GM18909 (cell line): ENCODE results near the gene MYO18B.

Source experiments
- ATAC-seq: cut with Tn5 transposase; IDR thresholded peaks from one replicate; pipeline ENCODE4 v1.9.1; 2021; ENCODE audit warnings: mild to moderate bottlenecking; ENCODE audit not compliant: unreplicated experiment, poor library complexity

The MYO18B gene

DNA sequence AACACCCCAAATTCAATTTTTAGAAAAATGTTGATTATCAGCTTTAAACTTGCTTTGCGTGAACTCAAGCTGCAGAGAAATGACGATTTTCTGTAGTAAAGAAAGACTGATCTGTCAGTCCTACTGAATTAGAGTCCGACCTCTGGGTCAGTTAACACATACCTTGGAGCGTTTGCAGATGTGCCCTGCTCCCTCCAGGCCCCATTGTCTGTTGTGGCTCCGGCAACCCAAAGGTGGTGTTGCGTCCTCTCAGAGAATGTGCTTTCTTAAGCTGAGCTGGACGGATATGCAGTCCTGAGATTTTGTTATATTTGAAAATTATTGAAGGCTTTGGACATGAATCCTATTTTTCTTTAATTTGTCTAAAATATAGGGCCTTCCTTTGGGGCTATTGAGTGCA, 31.5 kb upstream of the MYO18B start:
- ATAC-seq = no peak

DNA sequence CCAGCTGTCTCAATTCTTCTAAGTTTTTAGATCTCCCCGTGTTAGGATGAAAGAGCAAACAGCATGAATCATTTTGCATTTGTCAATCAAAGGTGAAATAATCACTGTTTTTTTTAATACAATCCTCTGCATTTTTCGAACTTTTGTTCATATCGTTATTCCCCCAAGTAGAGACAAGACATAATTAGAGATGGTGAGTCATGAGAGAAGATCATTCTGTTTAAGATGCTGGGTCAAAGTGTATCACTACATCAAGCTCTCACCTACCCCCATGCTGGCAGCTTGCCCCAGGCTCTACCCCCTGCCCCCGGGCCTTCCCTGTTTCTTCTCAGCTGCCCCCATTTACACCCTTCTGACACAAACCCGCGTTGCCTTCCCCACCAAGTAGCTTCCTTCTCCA, 30.5 kb upstream of the MYO18B start:
- no peak for ATAC-seq

DNA sequence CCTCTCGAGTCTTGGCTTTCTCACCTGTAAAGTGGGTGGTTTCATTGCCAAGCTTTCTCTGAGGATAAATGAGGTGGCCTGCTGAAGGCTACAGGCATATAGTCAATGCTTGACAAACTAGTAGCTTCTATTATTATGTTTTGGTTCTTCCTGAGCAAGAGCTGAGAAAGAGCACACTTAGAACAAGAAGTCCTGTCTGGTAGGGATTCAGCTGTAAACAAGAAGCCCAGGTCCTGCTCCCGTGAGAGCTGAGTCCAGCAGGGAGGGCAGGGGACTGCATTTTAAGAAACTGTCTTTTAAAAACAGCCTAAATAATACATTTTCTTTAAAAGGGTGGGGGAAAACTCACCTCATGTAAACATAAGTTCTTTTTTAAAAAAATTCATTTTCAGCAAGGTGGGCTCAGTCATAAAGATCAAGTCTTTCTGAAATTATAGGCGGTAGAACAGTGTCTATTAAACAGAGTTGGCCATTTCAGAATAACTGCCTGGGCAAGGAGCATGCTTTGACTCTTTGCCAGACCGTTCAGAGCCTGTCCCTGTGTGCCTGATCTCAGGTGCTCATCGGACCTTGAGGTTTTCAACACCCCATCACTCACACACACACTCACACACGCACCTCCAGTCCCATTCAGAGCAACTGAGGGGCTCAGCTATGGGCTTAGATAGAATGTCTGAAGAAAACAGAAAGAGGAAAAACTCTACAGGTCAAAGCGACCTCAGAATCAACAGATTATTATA, 29.2 kb upstream of the MYO18B start:
- no peak for ATAC-seq

DNA sequence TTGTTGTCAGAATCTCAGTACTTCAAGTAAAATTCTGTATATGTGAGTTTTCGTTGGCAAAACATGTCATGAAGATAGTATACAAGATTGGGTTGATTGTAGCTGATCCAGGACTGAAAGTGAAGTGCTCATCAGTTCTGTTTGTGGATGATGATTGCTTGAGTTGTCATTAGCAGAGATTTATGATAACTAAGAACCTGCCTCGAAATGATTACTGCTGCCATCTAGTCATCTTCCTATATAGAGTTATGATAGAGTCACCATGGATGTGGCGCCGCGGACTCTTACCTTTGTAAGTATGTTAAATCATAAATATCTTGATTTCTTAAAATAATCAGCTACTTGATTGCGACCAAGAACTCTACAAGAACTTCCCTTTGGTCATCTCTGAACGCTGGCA, 27.9 kb upstream of the MYO18B start:
- ATAC-seq = no peak

DNA sequence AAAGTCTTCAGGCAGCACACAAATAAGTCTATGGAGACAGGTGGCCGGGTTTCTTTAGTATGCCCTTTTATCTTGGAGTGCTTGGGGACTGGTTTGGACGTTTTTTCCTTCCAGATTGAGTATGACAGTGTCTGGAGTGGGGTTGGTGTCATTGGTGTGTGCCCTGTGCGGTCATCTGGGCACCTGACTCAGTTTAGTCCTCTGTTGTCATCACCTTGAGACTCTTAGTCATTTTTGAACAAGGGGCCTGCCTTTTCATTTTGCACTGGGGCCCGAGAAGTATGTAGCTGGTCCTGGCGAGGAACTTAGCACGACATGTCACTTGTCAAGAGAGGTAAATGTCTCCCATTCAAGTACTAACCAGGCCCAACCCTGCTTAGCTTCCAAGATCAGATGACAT, 27.2 kb upstream of the MYO18B start:
- no peak for ATAC-seq

DNA sequence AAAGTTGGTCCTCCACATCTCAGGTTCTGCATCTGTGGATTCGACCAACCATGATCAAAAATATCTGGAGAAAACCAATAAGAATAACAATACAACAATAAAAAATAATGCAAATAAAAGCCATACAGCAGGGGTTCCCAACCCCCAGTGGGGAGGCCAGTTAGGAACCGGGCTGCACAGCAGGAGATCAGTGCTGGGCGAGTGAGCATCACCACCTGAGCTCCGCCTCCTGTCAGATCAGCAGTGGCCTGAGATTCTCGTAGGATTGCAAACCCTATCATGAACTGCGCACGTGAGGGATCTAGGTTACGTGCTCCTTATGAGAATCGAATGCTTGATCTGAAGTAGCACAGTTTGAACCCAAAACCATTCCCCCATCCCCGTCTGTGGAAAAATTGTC, 25.4 kb upstream of the MYO18B start:
- ATAC-seq = no peak

DNA sequence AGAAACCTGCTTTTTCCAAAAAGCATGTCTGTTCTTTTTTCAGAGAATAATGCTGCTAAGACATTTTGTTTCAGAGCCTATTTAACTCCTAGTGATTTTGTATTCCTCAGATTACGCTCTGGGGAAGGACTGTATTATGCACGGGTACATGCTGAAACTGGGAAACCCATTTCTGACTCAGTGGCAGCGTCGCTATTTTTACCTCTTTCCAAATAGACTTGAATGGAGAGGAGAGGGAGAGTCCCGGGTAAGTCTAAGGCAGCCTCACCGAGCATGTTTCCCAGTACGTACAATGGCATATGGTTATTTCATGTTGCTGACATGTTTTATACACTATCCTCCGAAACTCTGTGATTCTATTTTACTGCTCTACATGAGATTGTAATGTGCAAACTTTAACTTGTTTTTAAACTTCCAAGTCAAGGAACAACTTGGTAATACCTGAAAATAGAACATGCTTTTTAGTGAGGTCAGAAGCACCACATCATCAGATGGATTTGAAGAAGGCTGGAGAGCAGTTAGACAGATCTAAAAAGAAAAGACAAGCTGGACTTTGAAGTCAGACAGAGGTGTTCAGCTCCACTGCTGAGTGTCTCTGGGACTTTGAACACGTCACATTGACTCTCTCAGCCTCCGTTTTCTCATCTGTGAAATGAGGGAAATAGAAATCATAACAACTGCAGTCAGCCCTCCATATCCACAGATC, 23.7 kb upstream of the MYO18B start:
- no peak for ATAC-seq

DNA sequence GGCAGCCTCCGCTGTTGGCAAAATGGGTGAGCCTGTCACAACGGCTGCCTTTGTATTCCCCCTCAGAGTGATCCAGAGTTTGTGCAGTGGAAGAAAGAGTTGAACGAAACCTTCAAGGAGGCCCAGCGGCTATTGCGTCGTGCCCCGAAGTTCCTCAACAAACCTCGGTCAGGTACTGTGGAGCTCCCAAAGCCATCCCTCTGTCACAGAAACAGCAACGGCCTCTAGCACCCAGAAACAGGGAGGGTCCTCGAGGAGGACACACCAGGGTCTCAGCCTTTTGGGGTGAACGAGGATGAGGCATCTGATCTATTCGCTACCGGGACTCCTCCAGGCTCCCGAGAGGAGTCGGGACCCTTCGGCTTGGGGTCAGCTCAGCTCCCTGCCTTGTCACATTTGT, 19.8 kb upstream of the MYO18B start:
- no peak for ATAC-seq

DNA sequence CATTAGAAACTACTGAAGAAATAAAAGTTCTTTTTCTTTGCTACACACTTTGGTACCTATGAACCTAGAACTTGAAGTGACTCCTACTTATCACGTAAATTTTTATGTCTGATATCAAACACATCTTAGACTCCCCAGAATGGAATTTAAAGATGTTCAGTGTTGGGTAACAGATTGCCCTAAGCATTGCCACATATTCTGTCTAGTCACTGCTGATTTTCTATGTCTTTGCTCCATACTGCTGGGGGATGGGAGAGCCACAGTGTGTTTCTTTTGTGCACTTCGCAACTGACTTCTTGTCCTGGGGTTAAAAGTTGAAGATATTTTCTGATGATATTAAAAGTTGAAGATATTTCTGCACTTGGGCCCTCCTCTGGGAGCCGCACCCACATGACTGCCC, 19.4 kb upstream of the MYO18B start:
- no peak for ATAC-seq

DNA sequence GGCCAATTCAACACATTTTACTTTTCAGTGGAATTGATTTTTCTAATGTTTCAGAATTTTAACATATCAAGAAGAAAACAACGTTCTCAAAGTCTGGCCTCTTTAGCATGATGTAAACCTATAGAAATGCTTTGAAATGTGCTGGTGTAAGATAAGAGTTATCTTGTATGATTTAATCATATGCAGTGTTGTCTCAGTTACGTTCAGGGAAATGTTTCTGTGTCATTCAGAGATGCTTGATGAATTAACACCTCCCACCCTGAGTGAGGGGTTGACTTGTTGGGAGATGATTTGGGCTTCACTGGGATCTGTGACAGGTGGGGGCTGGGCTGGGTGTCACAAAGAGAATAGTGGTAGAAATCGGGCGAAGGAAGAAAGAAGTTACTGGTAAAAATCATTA, 15.7 kb upstream of the MYO18B start:
- no peak for ATAC-seq

DNA sequence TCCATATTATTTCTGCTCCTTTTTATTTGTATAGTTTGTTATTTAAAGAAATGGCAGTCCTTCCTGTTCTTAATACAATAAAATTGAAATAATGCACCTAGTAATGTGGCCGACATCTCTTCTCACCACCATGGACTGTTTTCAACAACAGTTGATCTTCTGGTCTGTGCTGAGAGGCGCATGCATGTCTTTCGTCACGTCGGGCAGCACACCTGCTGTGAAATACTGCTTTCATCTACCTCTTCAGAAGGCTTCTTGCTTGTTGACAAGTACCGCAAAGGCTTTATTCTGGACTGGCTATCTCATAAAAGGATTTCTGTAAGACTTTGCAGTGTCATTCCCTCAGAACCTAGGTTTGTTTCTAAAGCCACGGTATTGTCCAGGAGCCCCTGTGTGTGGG, 13.9 kb upstream of the MYO18B start:
- no peak for ATAC-seq

DNA sequence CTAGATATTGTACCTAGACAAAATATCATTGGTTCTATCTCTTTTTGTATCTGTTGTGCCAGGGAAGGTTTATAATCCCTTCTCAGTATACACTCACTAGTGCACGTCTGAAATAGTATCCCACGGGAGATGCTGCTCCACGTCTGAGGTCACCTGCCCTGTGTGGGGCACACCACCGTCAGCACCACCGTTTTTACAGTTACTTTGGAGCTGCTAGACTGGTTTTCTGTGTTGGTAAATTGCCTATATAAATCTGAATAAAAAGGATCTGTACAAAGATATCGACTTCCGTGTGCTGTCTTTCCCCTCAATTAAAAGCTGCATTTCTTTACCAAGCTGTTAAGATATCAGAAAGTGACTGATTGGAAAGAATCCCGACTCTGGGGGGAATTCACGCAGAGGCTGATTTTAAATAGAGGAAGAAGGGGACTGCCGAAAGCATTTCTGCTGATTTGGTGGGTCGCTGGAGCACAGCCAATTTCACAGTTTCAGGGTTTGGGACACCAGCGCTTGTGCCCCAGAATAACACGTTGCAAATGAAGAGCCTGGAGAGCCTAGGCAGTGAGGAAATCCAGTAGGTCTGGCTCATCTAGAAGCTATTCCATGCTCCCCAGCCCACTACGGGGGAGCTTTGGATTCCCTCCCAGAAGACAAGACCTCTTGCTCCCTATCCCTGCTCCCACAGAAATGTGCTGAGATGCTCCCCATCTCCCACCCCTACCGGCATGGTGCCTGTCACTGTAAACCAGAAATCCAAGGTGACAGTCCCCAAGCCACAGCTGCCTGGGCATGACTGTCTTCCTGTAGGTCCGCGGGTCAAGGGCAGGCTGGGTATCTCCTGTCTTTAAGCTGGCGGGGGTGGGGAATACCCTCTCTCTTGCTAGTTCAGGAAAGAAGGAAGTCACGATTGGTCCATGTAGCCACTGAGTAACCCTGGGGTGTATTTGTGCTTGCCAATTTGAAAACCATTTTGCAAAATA, 12.7 kb upstream of the MYO18B start:
- no peak for ATAC-seq

DNA sequence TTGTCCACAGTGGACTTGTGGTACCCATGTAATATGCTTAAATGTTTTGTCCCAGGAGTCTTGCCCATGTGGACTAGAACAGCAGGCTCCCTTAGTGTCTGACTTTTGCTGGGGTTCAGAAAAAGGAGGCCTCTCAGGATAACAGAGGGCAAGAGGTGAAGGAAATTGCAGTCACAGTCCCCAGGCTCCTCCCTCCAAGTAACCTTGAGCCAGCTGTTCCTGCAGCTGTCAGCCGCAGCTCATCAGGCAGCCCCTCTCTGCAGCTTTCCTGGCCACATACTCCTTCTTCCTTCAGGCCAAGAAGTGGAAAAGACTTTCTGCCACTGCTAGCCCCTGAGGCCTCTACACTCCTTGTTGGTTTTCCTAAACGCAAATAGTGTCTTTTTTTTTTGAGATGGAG, 6.3 kb upstream of the MYO18B start:
- ATAC-seq = no peak

DNA sequence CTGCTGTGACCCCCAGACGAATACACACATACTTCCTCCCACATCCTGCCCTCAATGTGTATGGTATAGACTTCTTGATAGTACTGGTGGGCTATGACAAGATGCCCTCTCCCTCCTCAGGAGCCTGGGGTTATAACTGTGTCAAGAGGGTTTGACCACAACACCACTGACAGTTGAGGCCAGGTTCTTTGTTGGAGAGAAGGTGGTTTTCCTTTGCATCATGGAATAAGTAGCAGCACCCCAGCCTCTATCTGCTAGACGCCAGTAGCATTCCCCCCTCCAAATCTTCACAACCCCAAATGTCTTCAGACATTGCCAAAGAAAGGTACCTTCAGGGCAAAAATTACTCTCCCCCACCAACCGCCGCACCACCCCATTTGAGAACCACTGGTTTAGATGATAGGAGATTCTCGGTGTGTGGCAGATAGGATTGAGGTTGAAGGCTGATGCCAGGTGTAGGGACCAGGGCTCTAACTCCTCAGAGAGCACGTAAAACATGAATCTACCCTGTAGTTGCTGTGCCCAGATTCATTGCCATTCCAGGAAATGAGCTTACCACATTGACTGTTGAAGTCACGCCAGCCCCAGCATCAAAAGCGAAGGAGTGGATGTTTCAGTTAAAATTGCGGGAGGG, 5.5 kb upstream of the MYO18B start:
- ATAC-seq = no peak

DNA sequence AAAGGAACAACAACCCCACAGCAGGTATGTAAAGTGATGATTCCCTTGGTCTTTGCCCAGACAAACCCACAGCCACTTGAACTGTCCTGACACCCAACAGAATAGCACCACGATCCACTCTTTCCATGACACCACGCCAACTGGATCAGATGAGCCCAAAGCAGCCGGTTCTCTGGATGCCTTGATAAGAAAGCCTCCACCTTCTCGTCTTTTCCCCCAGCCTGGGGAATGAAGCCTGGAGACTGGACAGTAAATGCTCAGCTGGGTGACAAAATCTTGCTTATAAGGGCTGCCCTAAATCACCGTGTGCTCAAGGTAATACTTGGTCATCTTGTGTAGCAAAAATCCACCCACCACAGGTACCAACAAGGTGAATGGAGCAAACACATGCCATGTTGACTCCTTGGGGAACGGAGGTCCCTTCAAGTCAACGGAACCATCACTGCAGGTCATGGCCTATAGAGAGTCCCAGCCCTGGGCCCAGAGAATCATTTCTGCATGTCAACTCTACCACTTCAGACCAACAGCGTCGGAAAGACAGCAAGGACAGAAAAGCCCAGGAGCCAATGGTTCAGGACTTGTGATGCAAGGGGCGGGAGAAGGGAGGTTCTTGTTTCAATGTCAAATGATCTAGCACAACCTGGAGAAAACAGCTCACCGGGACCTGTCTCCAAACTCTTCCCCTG, 2.2 kb upstream of the MYO18B start:
- no peak for ATAC-seq

DNA sequence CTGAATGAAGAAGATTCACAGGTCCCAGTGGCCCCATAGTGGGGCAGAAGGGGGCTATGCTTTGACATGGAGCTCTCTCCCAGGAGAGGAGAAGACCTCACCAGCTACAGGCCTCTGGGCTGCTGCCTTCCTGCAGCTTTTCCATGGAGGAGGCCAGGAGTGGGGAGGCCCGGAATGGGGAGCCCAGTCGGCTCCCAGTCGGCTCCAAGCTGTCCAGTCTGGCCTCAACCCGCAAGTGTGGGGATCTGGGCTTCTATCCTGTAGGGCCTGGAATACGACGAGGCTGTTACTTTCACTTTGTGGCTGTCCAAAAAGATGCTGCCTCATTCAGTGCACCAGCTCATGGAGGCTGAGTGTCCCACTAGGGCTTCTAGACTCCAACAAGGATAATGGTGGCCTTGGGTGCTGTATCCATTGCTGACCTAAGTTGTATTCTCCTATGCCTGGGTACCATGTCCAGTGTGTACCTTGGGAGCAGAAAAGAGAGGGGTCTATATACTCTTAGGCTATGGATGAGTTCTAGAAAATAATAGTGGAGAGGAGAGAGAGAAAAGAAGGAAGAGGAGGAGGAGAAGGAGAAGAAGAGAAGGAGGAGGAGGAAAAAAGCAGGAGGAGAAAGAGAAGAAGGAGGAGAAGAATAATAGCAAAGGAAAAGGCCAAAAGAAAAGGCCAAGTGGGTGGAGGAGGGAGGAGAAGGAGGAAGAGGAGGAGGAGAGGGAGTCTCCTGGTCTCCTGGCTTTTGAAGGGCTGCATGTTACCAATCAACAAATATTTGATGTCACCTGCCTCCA, 1.1 kb downstream of the MYO18B start:
- ATAC-seq = no peak

DNA sequence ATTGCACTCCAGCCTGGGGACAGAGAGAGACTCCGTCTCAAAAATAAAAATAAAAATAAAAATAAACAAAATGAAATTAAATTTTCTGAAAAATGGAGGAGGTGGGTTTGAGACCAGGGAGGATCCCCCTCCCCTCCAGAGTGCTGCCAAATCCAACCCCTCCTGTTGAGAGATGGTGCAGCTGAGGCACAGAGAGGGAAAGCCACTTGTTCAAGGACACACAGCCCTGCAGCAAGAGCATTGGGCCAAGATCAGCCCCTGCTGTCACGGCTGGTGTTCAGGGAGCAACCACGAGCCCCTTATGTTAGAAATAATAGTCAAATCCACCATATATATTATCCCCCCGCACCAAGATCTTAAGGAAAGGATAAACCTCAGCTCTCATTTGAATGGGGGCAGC, 2.7 kb downstream of the MYO18B start:
- no peak for ATAC-seq

DNA sequence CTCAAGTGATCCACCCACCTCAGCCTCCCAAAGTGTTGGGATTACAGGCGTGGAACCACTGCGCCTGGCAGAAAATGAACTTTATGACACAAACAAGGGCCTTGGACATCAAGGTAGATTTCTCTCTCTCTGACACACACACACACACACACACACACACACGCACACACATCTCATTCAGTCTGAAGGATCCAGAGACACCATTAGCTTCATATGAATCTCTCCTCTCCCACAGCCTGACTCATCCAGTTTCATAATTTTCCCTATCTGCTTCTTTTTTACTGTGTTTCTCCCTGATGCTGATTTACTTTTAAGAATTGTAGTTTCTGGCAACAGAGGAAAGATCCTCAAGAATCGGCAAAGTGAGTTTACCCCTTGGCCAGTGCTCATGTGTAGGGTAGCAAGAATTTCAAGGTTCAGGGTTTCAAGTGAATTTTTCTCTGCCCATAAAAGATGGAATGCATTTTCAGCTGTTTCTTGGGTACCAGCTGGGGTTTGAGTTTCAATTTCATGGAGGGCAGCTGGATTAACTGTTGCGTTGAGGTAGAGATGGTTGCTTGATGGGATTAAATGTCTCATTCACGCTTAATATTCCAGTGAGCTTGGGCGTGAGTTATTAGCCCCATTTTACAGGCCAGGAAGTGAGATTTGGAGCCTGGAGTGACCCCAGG, 3.5 kb downstream of the MYO18B start:
- ATAC-seq = no peak

DNA sequence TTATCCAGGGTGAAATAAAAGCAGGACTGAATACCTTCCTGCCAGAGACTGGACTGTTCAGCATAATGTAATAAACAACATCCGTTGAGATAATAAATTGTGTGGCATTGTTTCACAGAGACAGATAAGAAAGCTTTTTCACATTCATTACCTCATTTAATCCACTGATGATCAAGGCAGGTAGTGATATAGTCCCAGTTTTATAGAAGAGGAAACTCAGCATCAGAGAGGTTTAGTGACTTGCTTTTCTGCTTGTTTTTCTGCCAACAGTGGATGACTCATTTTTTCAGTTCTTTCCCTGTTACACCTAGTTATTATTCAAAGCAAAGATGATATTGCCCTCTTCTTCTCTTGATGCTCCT, 4.0 kb downstream of the MYO18B start:
- no peak for ATAC-seq
